Activated naive CD8-positive, alpha-beta T cell treated with anti-CD3 and anti-CD28 coated beads, Interleukin-2, amount 50 U/mL, for 24 hours (primary cell): ENCODE measurements around the gene FAM98C.

Experiments
- ATAC-seq: fragments of 150-1000 bp; cut with Tn5 transposase; one replicate; pipeline ENCODE4 v1.10.0; 2021
- DNase-seq: peaks from one replicate; pipeline ENCODE4 v3.0.0; 2021
- H3K27ac Mint-ChIP-seq: one replicate; pipeline ENCODE4 v1.8.0; 2021; ENCODE audit warnings: mild to moderate bottlenecking, mixed read lengths
- H3K27me3 Mint-ChIP-seq: one replicate; pipeline ENCODE4 v1.8.0; 2021; ENCODE audit warnings: mixed read lengths
- H3K36me3 Mint-ChIP-seq: one replicate; pipeline ENCODE4 v1.8.0; 2021; ENCODE audit warnings: low read depth, mixed read lengths
- H3K4me1 Mint-ChIP-seq: one replicate; pipeline ENCODE4 v1.8.0; 2021; ENCODE audit warnings: mixed read lengths
- H3K4me3 Mint-ChIP-seq: one replicate; pipeline ENCODE4 v1.8.0; 2021; ENCODE audit warnings: mild to moderate bottlenecking, moderate library complexity, mixed read lengths
- H3K9me3 Mint-ChIP-seq: one replicate; pipeline ENCODE4 v1.8.0; 2021; ENCODE audit warnings: mixed read lengths

FAM98C gene

DNA sequence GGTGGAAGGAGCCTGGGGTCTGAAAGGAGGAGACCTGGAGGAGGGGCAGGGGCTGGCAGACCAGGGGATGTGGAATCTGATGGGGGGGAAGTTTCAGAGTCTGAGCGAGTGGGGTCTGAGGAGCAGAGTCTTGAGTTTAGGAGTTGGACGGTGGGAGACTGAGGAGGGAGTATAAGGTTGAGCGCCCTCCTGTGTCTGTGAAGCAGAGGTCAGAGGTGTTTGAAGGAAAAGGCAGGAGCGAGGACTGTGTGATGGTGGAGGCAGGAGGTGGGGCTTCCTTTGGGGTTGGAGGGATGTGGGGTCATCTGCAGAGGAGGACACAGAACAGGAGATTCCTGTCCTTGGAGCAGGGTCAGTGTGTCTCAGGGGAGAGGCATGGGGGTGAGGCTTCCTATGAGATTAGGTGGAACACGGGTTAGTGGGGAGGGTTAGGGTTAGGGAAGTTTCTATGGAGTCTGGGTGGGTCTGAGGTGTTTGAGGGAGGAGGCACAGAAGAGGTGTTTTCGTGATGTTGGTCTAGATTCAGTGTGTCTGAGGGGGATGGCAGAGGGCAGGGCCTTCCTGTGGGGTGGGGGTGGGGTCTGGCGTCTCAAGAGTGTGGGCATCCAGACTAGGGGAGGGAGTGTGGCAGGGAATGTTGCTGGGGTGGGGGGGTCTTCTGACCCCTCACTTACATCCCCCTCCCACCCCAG lies 38.9 kb downstream of the FAM98C start:
- no peak for DNase-seq
- ATAC-seq, result peak; percentile 39
- Mint-ChIP-seq H3K27me3 (peaks cover 12% of the 10 kb centered on the region), H3K27ac (no peak overlapping the region), H3K36me3 (no peaks in the 10 kb centered on the region), H3K4me1 (no peaks in the 10 kb centered on the region), H3K4me3 (no peak overlapping the region), H3K9me3 (no peaks in the 10 kb centered on the region)

DNA sequence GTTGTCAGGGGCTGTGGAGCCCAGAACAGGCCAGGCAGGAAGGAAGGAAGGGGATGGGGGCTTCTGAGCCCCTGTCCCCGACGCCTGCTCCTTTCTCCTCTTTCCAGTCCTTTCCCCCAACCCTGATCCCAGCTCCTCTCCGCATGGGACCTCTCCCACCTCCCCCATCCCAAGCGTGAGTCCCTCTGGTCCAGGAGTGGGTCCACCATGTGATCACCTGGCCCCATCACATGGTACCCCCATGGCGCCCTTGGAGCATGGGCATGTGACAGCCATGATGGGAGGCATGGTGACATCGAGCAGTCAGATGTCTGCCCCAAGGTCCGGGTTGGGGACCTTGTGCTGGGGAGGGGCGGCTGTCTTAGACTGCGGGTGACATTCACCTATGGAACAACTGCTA lies 39.8 kb downstream of the FAM98C start:
- DNase-seq (no peak), ATAC-seq (no peak)
- Mint-ChIP-seq H3K4me1 (no peaks in the 10 kb centered on the region), H3K36me3 (no peaks in the 10 kb centered on the region), H3K27ac (no peak overlapping the region), H3K27me3 (peaks cover 10% of the 10 kb centered on the region), H3K9me3 (no peaks in the 10 kb centered on the region), H3K4me3 (no peak overlapping the region)

DNA sequence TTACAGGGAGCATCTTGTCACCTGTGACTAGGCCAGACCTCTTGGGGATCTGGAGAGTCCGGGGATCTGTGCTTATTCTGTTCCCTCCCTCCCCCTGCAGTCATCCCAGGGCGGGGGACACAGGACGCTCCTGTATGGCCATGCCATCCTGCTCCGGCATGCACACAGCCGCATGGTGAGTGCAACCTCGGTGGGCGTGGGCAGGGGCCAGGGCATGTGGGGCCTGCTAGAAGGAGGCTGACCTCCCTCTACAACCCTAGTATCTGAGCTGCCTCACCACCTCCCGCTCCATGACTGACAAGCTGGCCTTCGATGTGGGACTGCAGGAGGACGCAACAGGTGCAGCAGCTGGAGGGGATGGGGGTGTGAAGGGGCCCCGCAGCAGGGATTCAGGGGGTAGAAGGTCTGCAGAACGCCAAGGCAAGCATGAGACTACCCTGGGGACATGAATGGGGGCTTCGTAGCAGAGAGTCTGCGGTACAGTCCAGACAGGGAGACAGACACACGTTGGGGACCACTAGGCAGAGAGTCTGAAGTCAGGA lies 40.6 kb downstream of the FAM98C start:
- ATAC-seq (no peak), DNase-seq (no peak)
- H3K36me3 Mint-ChIP-seq, result no peaks in the 10 kb centered on the region
- H3K4me1 Mint-ChIP-seq, result no peaks in the 10 kb centered on the region
- H3K27ac Mint-ChIP-seq, result no peak overlapping the region
- no peak overlapping the region for H3K4me3 Mint-ChIP-seq
- no peaks in the 10 kb centered on the region for H3K9me3 Mint-ChIP-seq
- peaks cover 8% of the 10 kb centered on the region for H3K27me3 Mint-ChIP-seq

DNA sequence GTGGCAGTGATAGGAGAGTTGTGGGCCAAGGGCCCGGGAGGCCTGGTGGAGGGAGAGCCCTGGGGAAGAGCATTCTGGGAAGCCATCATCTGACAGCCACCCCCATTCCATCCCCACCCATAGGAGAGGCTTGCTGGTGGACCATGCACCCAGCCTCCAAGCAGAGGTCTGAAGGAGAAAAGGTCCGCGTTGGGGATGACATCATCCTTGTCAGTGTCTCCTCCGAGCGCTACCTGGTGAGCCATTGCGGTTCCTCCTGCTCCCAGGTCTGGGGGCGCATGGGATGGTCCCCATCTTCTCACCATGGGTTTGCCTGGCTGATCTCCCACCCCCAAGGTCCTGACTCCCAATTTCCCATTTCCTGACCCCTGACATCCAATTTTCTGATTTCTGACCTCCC lies 41.1 kb downstream of the FAM98C start:
- DNase-seq, result no peak
- ATAC-seq, result no peak
- H3K4me3 Mint-ChIP-seq, result no peak overlapping the region
- no peaks in the 10 kb centered on the region for H3K4me1 Mint-ChIP-seq
- no peak overlapping the region for H3K27ac Mint-ChIP-seq
- peaks cover 11% of the 10 kb centered on the region for H3K27me3 Mint-ChIP-seq
- no peaks in the 10 kb centered on the region for H3K9me3 Mint-ChIP-seq
- H3K36me3 Mint-ChIP-seq, result no peaks in the 10 kb centered on the region

DNA sequence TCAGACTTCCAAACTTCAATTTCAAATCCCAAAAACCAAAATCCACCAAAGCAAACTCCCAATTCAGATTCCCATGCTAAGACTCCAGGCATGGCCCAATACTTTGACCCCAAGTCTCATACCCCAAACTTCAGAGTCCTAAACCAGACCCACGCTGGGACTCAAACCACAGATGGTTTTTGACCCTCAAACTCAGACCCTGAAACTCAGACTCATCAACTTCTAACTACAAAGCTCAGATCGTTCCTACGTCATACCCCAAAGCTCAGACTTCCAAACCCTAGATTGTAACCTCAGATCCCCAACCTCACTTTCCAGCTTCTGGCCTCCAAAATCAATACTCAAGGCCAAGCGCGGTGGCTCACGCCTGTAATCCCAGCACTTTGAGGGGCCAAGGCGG lies 42.5 kb downstream of the FAM98C start:
- Mint-ChIP-seq H3K9me3 (no peaks in the 10 kb centered on the region), H3K27ac (no peak overlapping the region), H3K4me3 (no peak overlapping the region), H3K27me3 (peaks cover 18% of the 10 kb centered on the region), H3K4me1 (no peaks in the 10 kb centered on the region), H3K36me3 (no peaks in the 10 kb centered on the region)
- ATAC-seq (no peak), DNase-seq (no peak)

DNA sequence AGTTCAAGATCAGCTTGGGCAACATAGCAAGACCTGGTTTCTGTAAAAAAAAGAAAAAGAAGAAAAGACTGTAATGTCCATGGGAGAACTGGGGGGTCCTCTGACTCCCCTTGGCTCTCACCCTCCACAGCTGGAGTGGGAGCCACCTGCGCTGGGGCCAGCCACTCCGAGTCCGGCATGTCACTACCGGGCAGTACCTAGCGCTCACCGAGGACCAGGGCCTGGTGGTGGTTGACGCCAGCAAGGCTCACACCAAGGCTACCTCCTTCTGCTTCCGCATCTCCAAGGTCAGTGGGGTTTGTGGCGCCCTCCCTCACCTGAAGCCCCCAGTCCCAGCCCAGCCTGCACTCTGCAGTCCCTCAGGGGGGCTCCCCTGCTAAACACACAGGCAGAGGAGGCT lies 45.3 kb downstream of the FAM98C start:
- Mint-ChIP-seq H3K36me3 (no peaks in the 10 kb centered on the region), H3K27ac (no peak overlapping the region), H3K4me3 (no peak overlapping the region), H3K4me1 (no peaks in the 10 kb centered on the region), H3K27me3 (peaks cover 13% of the 10 kb centered on the region), H3K9me3 (no peaks in the 10 kb centered on the region)
- no peak for DNase-seq
- ATAC-seq, result no peak

DNA sequence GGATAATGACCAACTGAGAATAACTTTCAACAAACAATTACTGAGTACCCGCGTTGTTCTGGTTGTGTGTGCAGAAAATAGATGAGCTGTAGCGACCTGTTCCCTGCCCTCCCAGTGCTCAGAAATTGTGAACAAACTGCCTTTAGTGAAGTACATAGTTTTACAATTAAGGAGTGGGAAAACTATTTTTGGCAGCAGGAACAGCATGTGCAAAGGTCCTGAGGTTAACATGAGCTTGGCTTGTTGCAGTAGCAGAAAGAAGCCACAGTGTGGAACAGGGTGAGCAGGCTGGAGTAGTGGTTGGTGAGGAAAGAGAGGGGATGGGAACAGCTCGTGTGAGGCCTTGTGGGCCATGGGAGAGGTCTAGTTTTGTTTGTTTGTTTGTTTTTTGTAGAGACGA lies 46.6 kb downstream of the FAM98C start:
- H3K36me3 Mint-ChIP-seq, result no peaks in the 10 kb centered on the region
- DNase-seq (no peak), ATAC-seq (no peak)
- H3K27ac Mint-ChIP-seq, result no peak overlapping the region
- H3K27me3 Mint-ChIP-seq, result peaks cover 13% of the 10 kb centered on the region
- H3K4me1 Mint-ChIP-seq, result peaks cover 3% of the 10 kb centered on the region
- no peak overlapping the region for H3K4me3 Mint-ChIP-seq
- H3K9me3 Mint-ChIP-seq, result no peaks in the 10 kb centered on the region

DNA sequence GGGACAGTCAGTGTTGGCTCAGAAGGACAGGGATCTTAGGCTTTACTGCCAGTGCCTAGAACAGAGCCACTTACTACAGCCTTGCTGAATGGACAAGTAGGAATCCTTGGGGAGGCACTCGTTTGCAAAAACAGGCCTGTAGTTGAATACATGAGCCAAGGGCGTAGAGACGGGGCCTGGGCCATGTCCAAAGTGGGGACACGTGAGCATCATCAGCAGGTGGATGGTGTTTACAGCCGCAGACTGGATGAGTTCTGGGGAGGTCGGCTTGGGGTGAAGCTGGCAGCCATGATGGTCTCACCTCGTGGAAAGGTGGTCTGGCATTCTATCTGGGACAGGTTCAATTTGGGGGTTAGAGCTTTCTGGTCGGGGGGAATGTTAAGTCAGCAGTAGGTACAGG lies 48.1 kb downstream of the FAM98C start:
- no peak for ATAC-seq
- no peaks in the 10 kb centered on the region for H3K9me3 Mint-ChIP-seq
- H3K4me1 Mint-ChIP-seq, result peaks cover 3% of the 10 kb centered on the region
- no peak overlapping the region for H3K4me3 Mint-ChIP-seq
- no peak overlapping the region for H3K27ac Mint-ChIP-seq
- no peaks in the 10 kb centered on the region for H3K36me3 Mint-ChIP-seq
- peaks cover 13% of the 10 kb centered on the region for H3K27me3 Mint-ChIP-seq
- no peak for DNase-seq

DNA sequence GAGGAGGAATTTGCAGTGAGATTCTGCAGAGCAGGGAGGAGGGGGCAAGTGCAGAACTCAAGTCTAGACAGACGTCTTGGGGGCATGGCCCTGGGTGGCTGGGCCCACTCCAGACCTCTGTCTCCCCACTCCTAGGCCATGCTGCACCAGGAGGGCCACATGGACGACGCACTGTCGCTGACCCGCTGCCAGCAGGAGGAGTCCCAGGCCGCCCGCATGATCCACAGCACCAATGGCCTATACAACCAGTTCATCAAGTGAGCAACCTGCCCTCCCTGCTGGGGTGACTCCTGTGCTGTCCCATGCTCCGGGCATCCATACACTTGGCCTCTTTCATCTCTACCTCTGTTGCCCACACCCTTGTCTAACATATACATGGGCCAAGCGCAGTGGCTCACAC lies 48.7 kb downstream of the FAM98C start:
- H3K27ac Mint-ChIP-seq, result no peak overlapping the region
- H3K27me3 Mint-ChIP-seq, result peaks cover 13% of the 10 kb centered on the region
- DNase-seq, result no peak
- H3K4me3 Mint-ChIP-seq, result no peak overlapping the region
- no peaks in the 10 kb centered on the region for H3K36me3 Mint-ChIP-seq
- ATAC-seq, result peak; percentile 17
- H3K9me3 Mint-ChIP-seq, result no peaks in the 10 kb centered on the region
- peaks cover 3% of the 10 kb centered on the region for H3K4me1 Mint-ChIP-seq

DNA sequence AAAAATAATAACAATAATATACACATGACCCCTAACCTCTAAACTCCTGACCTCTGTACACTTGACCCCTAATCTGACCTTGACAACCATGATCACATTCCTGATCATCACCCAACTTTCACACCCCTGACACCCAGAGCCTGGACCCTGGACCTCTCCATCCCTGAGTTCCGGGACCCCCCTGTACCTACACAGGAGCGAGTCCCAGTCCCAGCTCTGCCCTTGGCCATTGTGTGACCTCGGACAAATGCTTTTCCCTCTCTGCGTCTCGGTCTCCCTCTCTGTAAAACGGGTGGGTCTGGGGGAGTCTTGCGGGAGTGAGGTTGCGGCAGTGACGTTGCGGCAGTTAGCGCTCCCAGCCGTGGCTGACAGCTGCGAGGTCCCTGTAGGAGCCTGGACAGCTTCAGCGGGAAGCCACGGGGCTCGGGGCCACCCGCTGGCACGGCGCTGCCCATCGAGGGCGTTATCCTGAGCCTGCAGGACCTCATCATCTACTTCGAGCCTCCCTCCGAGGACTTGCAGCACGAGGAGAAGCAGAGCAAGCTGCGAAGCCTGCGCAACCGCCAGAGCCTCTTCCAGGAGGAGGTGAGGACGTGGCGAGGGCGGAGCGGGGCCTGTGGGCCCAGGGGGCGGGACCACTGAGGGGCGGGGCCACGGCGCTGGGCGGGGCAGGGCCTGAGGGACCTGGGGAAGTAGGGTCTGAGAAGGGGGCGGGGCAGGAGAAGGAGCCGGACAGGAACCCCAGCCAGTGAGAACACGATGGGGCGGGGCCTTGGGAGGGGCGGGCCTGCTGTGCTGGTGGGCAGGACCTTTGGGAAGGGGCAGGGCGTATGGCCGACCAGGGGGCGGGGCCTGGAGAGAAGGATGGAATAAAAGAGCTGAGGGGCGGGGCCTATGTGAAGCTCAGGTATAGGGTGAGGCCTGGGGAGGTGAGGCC lies 49.8 kb downstream of the FAM98C start:
- H3K36me3 Mint-ChIP-seq, result no peaks in the 10 kb centered on the region
- H3K27ac Mint-ChIP-seq, result no peak overlapping the region
- H3K9me3 Mint-ChIP-seq, result no peaks in the 10 kb centered on the region
- no peak overlapping the region for H3K4me3 Mint-ChIP-seq
- DNase-seq, result peak; percentile 13
- H3K4me1 Mint-ChIP-seq, result peaks cover 3% of the 10 kb centered on the region
- peaks cover 16% of the 10 kb centered on the region for H3K27me3 Mint-ChIP-seq
- no peak for ATAC-seq

DNA sequence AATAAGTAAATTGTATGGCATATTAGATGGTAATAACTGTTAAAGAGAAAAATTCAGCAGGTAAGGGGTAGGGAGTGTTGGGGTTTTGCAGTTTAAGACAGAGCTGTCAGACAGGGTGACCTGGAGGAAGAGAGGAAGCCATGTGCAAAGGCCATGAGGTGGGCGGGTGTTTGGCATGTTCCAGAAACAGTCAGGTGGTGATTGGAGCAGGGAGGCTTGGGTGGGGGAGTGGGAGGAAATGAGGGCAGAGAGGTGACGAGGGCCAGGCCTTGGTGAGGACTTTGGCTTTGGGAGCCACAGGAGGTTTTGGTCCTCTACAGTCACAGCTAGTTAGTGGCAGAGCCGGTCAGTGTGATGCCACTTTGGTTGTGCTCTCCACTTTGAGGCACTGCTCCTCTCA lies 50.7 kb downstream of the FAM98C start:
- H3K27ac Mint-ChIP-seq, result no peak overlapping the region
- ATAC-seq (no peak), DNase-seq (no peak)
- peaks cover 3% of the 10 kb centered on the region for H3K4me1 Mint-ChIP-seq
- H3K9me3 Mint-ChIP-seq, result no peaks in the 10 kb centered on the region
- no peak overlapping the region for H3K4me3 Mint-ChIP-seq
- H3K36me3 Mint-ChIP-seq, result no peaks in the 10 kb centered on the region
- H3K27me3 Mint-ChIP-seq, result peaks cover 14% of the 10 kb centered on the region

DNA sequence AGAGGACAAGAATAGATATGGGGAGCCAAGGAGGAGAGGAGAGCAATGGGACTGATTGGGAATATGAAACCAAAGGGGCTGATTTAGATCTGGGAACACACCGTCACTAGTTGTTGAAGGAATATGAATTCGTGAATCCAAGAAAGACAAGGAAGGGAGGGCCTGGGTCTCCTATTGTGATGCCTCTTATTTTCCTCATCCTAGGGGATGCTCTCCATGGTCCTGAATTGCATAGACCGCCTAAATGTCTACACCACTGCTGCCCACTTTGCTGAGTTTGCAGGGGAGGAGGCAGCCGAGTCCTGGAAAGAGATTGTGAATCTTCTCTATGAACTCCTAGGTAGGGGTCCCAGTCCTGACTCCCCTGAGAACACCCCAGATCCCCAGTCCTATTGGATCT lies 52.1 kb downstream of the FAM98C start:
- Mint-ChIP-seq H3K4me1 (peaks cover 3% of the 10 kb centered on the region), H3K9me3 (no peaks in the 10 kb centered on the region), H3K27me3 (peaks cover 11% of the 10 kb centered on the region), H3K27ac (no peak overlapping the region), H3K36me3 (no peaks in the 10 kb centered on the region), H3K4me3 (no peak overlapping the region)
- DNase-seq, result no peak
- ATAC-seq, result no peak

DNA sequence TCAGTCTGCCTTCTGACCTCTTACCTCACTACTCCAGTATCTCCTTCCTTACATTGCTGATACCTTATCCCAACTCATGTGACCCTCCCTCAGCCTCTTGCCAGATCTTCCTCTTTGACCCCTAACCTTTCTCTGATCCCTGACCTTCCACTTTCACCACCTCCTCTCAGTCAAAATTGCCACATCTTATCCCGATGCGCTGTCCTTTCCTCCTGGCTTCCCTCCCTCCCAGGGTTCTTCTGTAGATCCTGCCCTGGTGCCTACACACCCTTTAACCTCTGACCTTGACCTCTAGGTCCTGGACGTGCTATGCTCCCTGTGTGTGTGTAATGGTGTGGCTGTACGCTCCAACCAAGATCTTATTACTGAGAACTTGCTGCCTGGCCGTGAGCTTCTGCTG lies 54.3 kb downstream of the FAM98C start:
- DNase-seq (no peak), ATAC-seq (no peak)
- Mint-ChIP-seq H3K36me3 (no peaks in the 10 kb centered on the region), H3K27ac (no peak overlapping the region), H3K4me1 (peaks cover 3% of the 10 kb centered on the region), H3K27me3 (peaks cover 10% of the 10 kb centered on the region), H3K4me3 (no peak overlapping the region), H3K9me3 (no peaks in the 10 kb centered on the region)

DNA sequence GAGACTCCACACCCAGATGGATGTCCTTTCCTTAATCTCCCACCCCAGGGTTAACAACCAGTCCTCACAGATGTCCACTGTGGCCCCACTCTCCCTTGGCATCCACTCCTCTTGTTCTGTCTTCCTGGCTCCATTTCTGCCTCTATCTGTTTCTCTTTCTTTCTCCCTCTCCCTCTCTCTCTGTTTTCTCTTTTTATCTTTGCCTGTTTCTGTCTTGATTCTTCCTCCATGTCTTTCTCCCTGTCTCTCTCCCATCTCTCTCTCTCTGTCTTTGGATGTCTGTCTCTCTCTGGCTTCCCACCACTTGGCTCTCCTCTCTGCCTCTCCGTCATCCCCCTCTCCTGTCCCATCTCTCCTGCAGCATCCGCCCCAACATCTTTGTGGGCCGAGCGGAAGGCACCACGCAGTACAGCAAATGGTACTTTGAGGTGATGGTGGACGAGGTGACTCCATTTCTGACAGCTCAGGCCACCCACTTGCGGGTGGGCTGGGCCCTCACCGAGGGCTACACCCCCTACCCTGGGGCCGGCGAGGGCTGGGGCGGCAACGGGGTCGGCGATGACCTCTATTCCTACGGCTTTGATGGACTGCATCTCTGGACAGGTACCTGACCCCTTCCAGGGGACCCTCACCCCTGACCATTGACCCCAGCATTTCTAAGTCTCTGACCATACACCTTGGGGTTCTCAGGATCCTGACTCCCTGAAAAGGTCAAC lies 55.0 kb downstream of the FAM98C start:
- H3K36me3 Mint-ChIP-seq, result no peaks in the 10 kb centered on the region
- ATAC-seq (no peak), DNase-seq (no peak)
- H3K27me3 Mint-ChIP-seq, result peaks cover 13% of the 10 kb centered on the region
- no peak overlapping the region for H3K4me3 Mint-ChIP-seq
- H3K9me3 Mint-ChIP-seq, result no peaks in the 10 kb centered on the region
- H3K27ac Mint-ChIP-seq, result no peak overlapping the region
- H3K4me1 Mint-ChIP-seq, result peaks cover 3% of the 10 kb centered on the region
